GM19438 (cell line): ENCODE measurements around the gene CETN1.

Experiments used
- ATAC-seq: cut with Tn5 transposase; IDR thresholded peaks from one replicate; pipeline ENCODE4 v1.9.1; 2021; ENCODE audit warnings: low read depth; ENCODE audit not compliant: unreplicated experiment

CETN1 gene

GRCh38 chr18:574865-575645, 5.1 kb upstream of the CETN1 start:
- ATAC-seq = no peak

- ATAC-seq = no peak
These were observed 3.3 kb upstream of the CETN1 start for GRCh38 chr18:576924-577323.

GRCh38 chr18:577643-578375, 2.4 kb upstream of the CETN1 start:
- no peak for ATAC-seq

- ATAC-seq = no peak
These were observed 942 bp upstream of the CETN1 start for GRCh38 chr18:579238-579637.

- no peak for ATAC-seq
These were observed 916 bp downstream of the CETN1 start for GRCh38 chr18:581096-581495.

- ATAC-seq = no peak
These were observed 2.3 kb downstream of the CETN1 start for GRCh38 chr18:582465-582864.

GRCh38 chr18:595068-595467, 14.9 kb downstream of the CETN1 start:
- ATAC-seq = no peak

- no peak for ATAC-seq
These were observed 15.4 kb downstream of the CETN1 start for GRCh38 chr18:595571-595970.

- peak; percentile 48 for ATAC-seq
These were observed 16.2 kb downstream of the CETN1 start for GRCh38 chr18:596288-596881.

- no peak for ATAC-seq
These were observed 18.0 kb downstream of the CETN1 start for GRCh38 chr18:598124-598589.

GRCh38 chr18:600107-600506, 19.9 kb downstream of the CETN1 start:
- no peak for ATAC-seq

- no peak for ATAC-seq
These were observed 24.6 kb downstream of the CETN1 start for GRCh38 chr18:604771-605170.

GRCh38 chr18:607930-608329, 27.8 kb downstream of the CETN1 start:
- ATAC-seq = no peak

- no peak for ATAC-seq
These were observed 30.2 kb downstream of the CETN1 start for GRCh38 chr18:610214-610928.

GRCh38 chr18:612156-612555, 32.0 kb downstream of the CETN1 start:
- ATAC-seq = no peak

- no peak for ATAC-seq
These were observed 34.0 kb downstream of the CETN1 start for GRCh38 chr18:614193-614592.

GRCh38 chr18:615092-615521, 34.9 kb downstream of the CETN1 start:
- no peak for ATAC-seq

GRCh38 chr18:615773-616172, 35.6 kb downstream of the CETN1 start:
- no peak for ATAC-seq

- no peak for ATAC-seq
These were observed 36.3 kb downstream of the CETN1 start for GRCh38 chr18:616380-616995.

GRCh38 chr18:617970-618504, 37.9 kb downstream of the CETN1 start:
- no peak for ATAC-seq
